ENCODE data around the gene YPEL1.
"Not testable (repeated sequence)": the region's sequence is repeated elsewhere in the genome, so short reads cannot be mapped to it uniquely, and the experiment has no call there.

The YPEL1 gene

GRCh38 chr22:21697880-21698279, 37.7 kb downstream of the YPEL1 start:
- DNase-seq, result peak; percentile 51

- DNase-seq, result no peak
Observed at GRCh38 chr22:21697021-21697771, 38.4 kb downstream of the YPEL1 start.

- DNase-seq, result no peak
Observed at GRCh38 chr22:21696115-21696514, 39.5 kb downstream of the YPEL1 start.

GRCh38 chr22:21695430-21696085, 40.0 kb downstream of the YPEL1 start:
- DNase-seq, result no peak

GRCh38 chr22:21694795-21695429, 40.7 kb downstream of the YPEL1 start:
- DNase-seq, result no peak

GRCh38 chr22:21694394-21694793, 41.2 kb downstream of the YPEL1 start:
- no peak for DNase-seq

GRCh38 chr22:21693999-21694341, 41.6 kb downstream of the YPEL1 start:
- DNase-seq, result no peak

- DNase-seq, result no peak
Observed at GRCh38 chr22:21693333-21693998, 42.1 kb downstream of the YPEL1 start.

- not testable (repeated sequence) for DNase-seq
Observed at GRCh38 chr22:21692856-21693255, 42.7 kb downstream of the YPEL1 start.

GRCh38 chr22:21691816-21692215, 43.8 kb downstream of the YPEL1 start:
- DNase-seq, result no peak

GRCh38 chr22:21690401-21690801, 45.2 kb downstream of the YPEL1 start:
- DNase-seq, result no peak

GRCh38 chr22:21688706-21689381, 46.8 kb downstream of the YPEL1 start:
- DNase-seq, result no peak

GRCh38 chr22:21688341-21688705, 47.3 kb downstream of the YPEL1 start:
- no peak for DNase-seq

GRCh38 chr22:21687685-21688259, 47.8 kb downstream of the YPEL1 start:
- DNase-seq, result no peak

GRCh38 chr22:21686634-21687393, 48.8 kb downstream of the YPEL1 start:
- DNase-seq, result no peak

GRCh38 chr22:21686193-21686608, 49.4 kb downstream of the YPEL1 start:
- DNase-seq, result no peak

- DNase-seq, result no peak
Observed at GRCh38 chr22:21685164-21685513, 50.5 kb downstream of the YPEL1 start.

GRCh38 chr22:21684492-21685163, 51.0 kb downstream of the YPEL1 start:
- no peak for DNase-seq

- no peak for DNase-seq
Observed at GRCh38 chr22:21683401-21683811, 52.2 kb downstream of the YPEL1 start.

GRCh38 chr22:21682385-21683175, 53.0 kb downstream of the YPEL1 start:
- no peak for DNase-seq
